H1 (cell line): ENCODE results near the gene OPCML.

Experiments used
- CBX5 ChIP-seq: fragments of 300-800, 300-1000 bp; sonication (generic); IDR thresholded peaks from 2 replicates; pipeline ENCODE4 v1.7.1; 2016; ENCODE audit warnings: antibody characterized with exemption, low read length, low read depth
- CTCF ChIP-seq, 3 experiments: IDR thresholded peaks; 1 replicate in 2 of 3; 2 replicates in 1 of 3; pipeline versions ENCODE4 v1.5.1 to v1.6.1; 2011; ENCODE audit warnings: low read length in 3 of 3, mild to moderate bottlenecking in 3 of 3, inconsistent platforms in 2 of 3, low read depth in 1 of 3, moderate library complexity in 1 of 3; ENCODE audit not compliant: insufficient read depth in 1 of 3; ENCODE audit errors: control extremely low read depth in 1 of 3
- EP300 ChIP-seq, 2 experiments: IDR thresholded peaks; 1 replicate in 1 of 2; 2 replicates in 1 of 2; pipeline ENCODE4 v1.6.1; 2011 to 2012; ENCODE audit warnings: low read depth in 2 of 2, low read length in 2 of 2, mild to moderate bottlenecking in 2 of 2, borderline replicate concordance in 1 of 2, inconsistent platforms in 1 of 2, moderate library complexity in 1 of 2
- EZH2 ChIP-seq: fragments of 200-600 bp; sonication (generic); IDR thresholded peaks from 2 replicates; pipeline ENCODE4 v1.7.1; 2012; ENCODE audit warnings: low read depth, mild to moderate bottlenecking, moderate library complexity, low read length, inconsistent platforms; ENCODE audit not compliant: severe bottlenecking
- HDAC2 ChIP-seq, 2 experiments: fragments of 300-600 bp in 1 of 2; sonication (generic) in 1 of 2; IDR thresholded peaks; 2 replicates each; pipeline ENCODE4 v1.6.1; 2011 to 2012; ENCODE audit warnings: low read depth in 2 of 2, low read length in 2 of 2, mild to moderate bottlenecking in 2 of 2, moderate library complexity in 2 of 2, borderline replicate concordance in 1 of 2, inconsistent platforms in 1 of 2
- HDAC6 ChIP-seq: IDR thresholded peaks from one replicate; pipeline ENCODE4 v1.7.1; 2012; ENCODE audit warnings: low read depth, mild to moderate bottlenecking, inconsistent platforms, low read length, moderate library complexity
- KDM1A ChIP-seq: fragments of 200-600, 300-600 bp; sonication (generic); IDR thresholded peaks from 2 replicates; pipeline ENCODE4 v1.7.1; 2016; ENCODE audit warnings: mild to moderate bottlenecking, low read length, borderline replicate concordance
- SP2 ChIP-seq: IDR thresholded peaks from 2 replicates; pipeline ENCODE4 v1.6.1; 2012; ENCODE audit warnings: mild to moderate bottlenecking, low read length, inconsistent platforms
- TAF1 ChIP-seq: IDR thresholded peaks from 2 replicates; pipeline ENCODE4 v1.6.1; 2011; ENCODE audit warnings: mild to moderate bottlenecking, low read depth, low read length
- TBP ChIP-seq: IDR thresholded peaks from 2 replicates; pipeline ENCODE4 v1.6.1; 2011; ENCODE audit warnings: low read depth, low read length, improper control_type of control experiment
- USF2 ChIP-seq: IDR thresholded peaks from 2 replicates; pipeline ENCODE4 v1.6.1; 2011; ENCODE audit warnings: low read length, improper control_type of control experiment
- ZNF274 ChIP-seq: IDR thresholded peaks from 2 replicates; pipeline ENCODE4 v1.7.0; 2012; ENCODE audit warnings: low read length, borderline replicate concordance; ENCODE audit errors: extremely low read depth

GRCh38 chr11:132858223-132858622 is 674.1 kb downstream of the OPCML start:
- TF ChIP-seq ZNF274 (no peak), CTCF (IDR thresholded peaks at IDR 0.05; ENCODE audit: control extremely low read depth in 1 of 3, insufficient read depth in 1 of 3, low read depth in 1 of 3, low read length in 3 of 3) (peak; percentile 41 to 70 (median 61)), EZH2 (no peak), TAF1 (no peak), HDAC6 (no peak), USF2 (no peak), KDM1A (no peak), TBP (no peak), EP300 (IDR thresholded peaks at IDR 0.05; ENCODE audit: borderline replicate concordance in 1 of 2, low read depth in 2 of 2, low read length in 2 of 2) (no peak), HDAC2 (IDR thresholded peaks at IDR 0.05; ENCODE audit: borderline replicate concordance in 1 of 2, low read depth in 2 of 2, low read length in 2 of 2) (no peak), SP2 (no peak), CBX5 (no peak)
